Coronary artery (tissue), 2 donors: ENCODE measurements around the gene IL6R.

ENCODE experiments used
- DNase-seq: peaks from one replicate; pipeline ENCODE4 v3.0.0-alpha.2; 2017; ENCODE audit warnings: low spot score
- H3K27ac ChIP-seq, 2 donors: fragments of 200-600 bp; sonication (generic); one replicate each; pipeline ENCODE4 v1.5.1; 2016 to 2019
- H3K4me3 ChIP-seq: fragments of 200-600 bp; sonication (generic); 2 replicates; pipeline ENCODE4 v1.5.1; 2016; ENCODE audit warnings: mild to moderate bottlenecking, moderate library complexity
- TF ChIP-seq, protein P1 (sequence below): fragments of 200-600 bp; sonication (generic); IDR thresholded peaks from one replicate; pipeline ENCODE4 v1.5.1; 2019; ENCODE audit warnings: antibody characterized with exemption

IL6R gene

GRCh38 chr1:154416471-154417337 lies 11.6 kb downstream of the IL6R start:
- DNase-seq = no peak
- Histone ChIP-seq H3K4me3 (no peak overlapping the region), H3K27ac (no peak overlapping the region)
- TF ChIP-seq, protein P1, sequence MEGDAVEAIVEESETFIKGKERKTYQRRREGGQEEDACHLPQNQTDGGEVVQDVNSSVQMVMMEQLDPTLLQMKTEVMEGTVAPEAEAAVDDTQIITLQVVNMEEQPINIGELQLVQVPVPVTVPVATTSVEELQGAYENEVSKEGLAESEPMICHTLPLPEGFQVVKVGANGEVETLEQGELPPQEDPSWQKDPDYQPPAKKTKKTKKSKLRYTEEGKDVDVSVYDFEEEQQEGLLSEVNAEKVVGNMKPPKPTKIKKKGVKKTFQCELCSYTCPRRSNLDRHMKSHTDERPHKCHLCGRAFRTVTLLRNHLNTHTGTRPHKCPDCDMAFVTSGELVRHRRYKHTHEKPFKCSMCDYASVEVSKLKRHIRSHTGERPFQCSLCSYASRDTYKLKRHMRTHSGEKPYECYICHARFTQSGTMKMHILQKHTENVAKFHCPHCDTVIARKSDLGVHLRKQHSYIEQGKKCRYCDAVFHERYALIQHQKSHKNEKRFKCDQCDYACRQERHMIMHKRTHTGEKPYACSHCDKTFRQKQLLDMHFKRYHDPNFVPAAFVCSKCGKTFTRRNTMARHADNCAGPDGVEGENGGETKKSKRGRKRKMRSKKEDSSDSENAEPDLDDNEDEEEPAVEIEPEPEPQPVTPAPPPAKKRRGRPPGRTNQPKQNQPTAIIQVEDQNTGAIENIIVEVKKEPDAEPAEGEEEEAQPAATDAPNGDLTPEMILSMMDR = no peak

GRCh38 chr1:154417338-154417608 lies 12.1 kb downstream of the IL6R start:
- DNase-seq = no peak
- H3K4me3 ChIP-seq = no peak overlapping the region
- TF ChIP-seq, protein P1 = no peak
- no peak overlapping the region for H3K27ac ChIP-seq

DNA sequence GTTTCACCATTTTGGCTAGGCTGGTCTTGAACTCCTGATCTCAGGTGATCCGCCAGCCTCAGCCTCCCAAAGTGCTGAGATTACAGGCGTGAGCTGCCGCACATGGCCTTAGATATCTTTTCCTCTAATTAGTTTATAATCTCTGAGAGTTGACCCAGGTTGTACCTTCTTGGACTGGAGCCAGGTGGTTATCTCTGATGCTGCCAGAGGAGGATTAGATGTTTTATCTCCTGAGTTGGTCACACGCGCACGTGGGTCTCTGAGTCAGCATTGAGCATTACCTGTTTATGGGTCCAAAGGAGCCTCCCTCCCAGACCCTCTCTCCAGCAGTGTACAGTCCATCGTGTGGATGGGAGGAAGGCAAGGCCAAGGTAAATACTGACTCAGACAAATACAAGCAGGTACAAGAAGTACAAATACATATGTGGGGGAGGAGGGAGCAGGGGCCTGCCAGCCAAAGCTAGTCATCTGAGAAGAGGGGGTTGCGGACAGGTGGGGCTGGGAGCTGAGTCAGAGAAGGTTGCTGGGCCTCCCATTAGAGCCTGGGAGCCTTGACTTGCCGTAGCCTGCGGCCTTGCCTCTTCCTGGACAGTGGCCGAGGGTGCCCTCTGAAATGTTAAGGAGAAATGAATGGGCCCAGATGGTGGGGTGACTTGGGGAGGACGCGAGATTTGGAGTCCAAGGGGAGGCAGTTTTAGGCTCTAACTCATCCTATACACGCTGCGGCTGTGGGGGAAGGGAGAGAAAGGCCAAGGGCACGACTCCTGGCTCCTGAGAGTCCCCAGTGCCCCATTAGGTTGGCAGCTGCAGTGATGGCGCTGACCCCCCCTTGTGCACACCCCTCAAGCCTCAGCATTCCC lies 13.1 kb downstream of the IL6R start:
- no peak overlapping the region for H3K4me3 ChIP-seq
- no peak for DNase-seq
- TF ChIP-seq, protein P1 = no peak
- H3K27ac ChIP-seq = peak overlapping the region; percentile 99

GRCh38 chr1:154418923-154419619 lies 13.9 kb downstream of the IL6R start:
- peak overlapping the region; percentile 99 for H3K27ac ChIP-seq
- DNase-seq = no peak
- H3K4me3 ChIP-seq = peak overlapping the region; percentile 64
- TF ChIP-seq, protein P1 = no peak

GRCh38 chr1:154419620-154420571 lies 14.8 kb downstream of the IL6R start:
- DNase-seq = peak; percentile 98
- Histone ChIP-seq H3K4me3 (peak overlapping the region; percentile 64), H3K27ac (peak overlapping the region; percentile 99)
- TF ChIP-seq, protein P1 = no peak
